IPS-20b (cell line): Measurements from ENCODE around the gene CASP3.
"Not testable (repeated sequence)": the region's sequence is repeated elsewhere in the genome, so short reads cannot be mapped to it uniquely, and the experiment has no call there.

Experiments
- H3K27ac ChIP-seq: one replicate; pipeline ENCODE4 v1.5.1; 2013; ENCODE audit warnings: low read length
- H3K27me3 ChIP-seq: 2 replicates; pipeline ENCODE4 v1.6.1; 2013; ENCODE audit warnings: mild to moderate bottlenecking, low read length, inconsistent platforms; ENCODE audit not compliant: insufficient read depth
- H3K36me3 ChIP-seq: 2 replicates; pipeline ENCODE4 v1.6.1; 2013; ENCODE audit warnings: low read depth, mild to moderate bottlenecking, inconsistent platforms, low read length, moderate library complexity; ENCODE audit not compliant: insufficient read depth
- H3K4me1 ChIP-seq: 2 replicates; pipeline ENCODE4 v1.6.1; 2013; ENCODE audit warnings: mild to moderate bottlenecking, control low read depth, inconsistent platforms, low read length, moderate library complexity; ENCODE audit not compliant: insufficient read depth
- H3K4me3 ChIP-seq: 2 replicates; pipeline ENCODE4 v1.5.1; 2013; ENCODE audit warnings: mild to moderate bottlenecking, low read length, inconsistent platforms
- H3K9ac ChIP-seq: 2 replicates; pipeline ENCODE4 v1.6.1; 2013; ENCODE audit warnings: low read depth, mild to moderate bottlenecking, inconsistent platforms, low read length, moderate library complexity
- H3K9me3 ChIP-seq: 2 replicates; pipeline ENCODE4 v1.6.1; 2013; ENCODE audit warnings: mild to moderate bottlenecking, low read depth, low read length, inconsistent platforms; ENCODE audit not compliant: insufficient read depth

The CASP3 gene

DNA sequence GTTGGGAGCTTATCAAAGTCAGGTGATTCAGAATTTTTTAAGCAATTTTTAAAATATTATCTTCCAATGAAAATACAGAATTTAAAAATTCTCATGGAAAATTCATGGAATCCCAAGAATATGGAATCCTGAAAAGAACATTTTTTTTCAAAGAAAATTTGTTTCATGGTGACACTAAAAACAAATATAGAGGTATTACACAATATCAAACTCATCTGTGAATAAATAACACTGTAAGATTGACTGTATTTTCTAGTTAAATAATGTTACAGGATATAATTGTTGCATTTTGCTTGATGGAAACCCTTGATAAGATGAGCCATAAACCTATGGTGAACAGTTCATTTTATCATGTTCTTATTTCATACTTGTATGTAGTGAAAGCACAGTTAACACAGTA is 11.7 kb upstream of the CASP3 start:
- Histone ChIP-seq H3K4me1 (0 out of 2 replicates have a peak, but pooled peaks cover 3% of the 10 kb centered on the region), H3K36me3 (no peaks in the 10 kb centered on the region), H3K27me3 (no peaks in the 10 kb centered on the region), H3K9me3 (no peaks in the 10 kb centered on the region), H3K9ac (no peak overlapping the region), H3K4me3 (no peak overlapping the region), H3K27ac (no peak overlapping the region)

GRCh38 chr4:184657820-184658219 is 8.6 kb upstream of the CASP3 start:
- H3K27ac ChIP-seq, H3K27me3 ChIP-seq, H3K4me1 ChIP-seq, H3K9me3 ChIP-seq, H3K36me3 ChIP-seq, H3K9ac ChIP-seq, H3K4me3 ChIP-seq: not testable (repeated sequence)

GRCh38 chr4:184657144-184657543 is 7.9 kb upstream of the CASP3 start:
- Histone ChIP-seq H3K9me3 (no peaks in the 10 kb centered on the region), H3K36me3 (no peaks in the 10 kb centered on the region), H3K9ac (no peak overlapping the region), H3K27ac (no peak overlapping the region), H3K27me3 (no peaks in the 10 kb centered on the region), H3K4me3 (no peak overlapping the region), H3K4me1 (peaks cover 11% of the 10 kb centered on the region)

GRCh38 chr4:184655889-184656869 is 6.9 kb upstream of the CASP3 start:
- Histone ChIP-seq H3K4me1 (peaks cover 17% of the 10 kb centered on the region), H3K9ac (no peak overlapping the region), H3K27me3 (no peaks in the 10 kb centered on the region), H3K27ac (no peak overlapping the region), H3K4me3 (no peak overlapping the region), H3K9me3 (no peaks in the 10 kb centered on the region), H3K36me3 (no peaks in the 10 kb centered on the region)

GRCh38 chr4:184653650-184654049 is 4.4 kb upstream of the CASP3 start:
- Histone ChIP-seq H3K9me3 (no peaks in the 10 kb centered on the region), H3K27me3 (no peaks in the 10 kb centered on the region), H3K27ac (no peak overlapping the region), H3K36me3 (no peaks in the 10 kb centered on the region), H3K4me1 (peaks cover 27% of the 10 kb centered on the region), H3K4me3 (no peak overlapping the region), H3K9ac (no peak overlapping the region)

GRCh38 chr4:184652681-184653080 is 3.4 kb upstream of the CASP3 start:
- H3K4me1 ChIP-seq, result peaks cover 30% of the 10 kb centered on the region
- not testable (repeated sequence) for H3K4me3 ChIP-seq, H3K27ac ChIP-seq, H3K9ac ChIP-seq, H3K9me3 ChIP-seq, H3K36me3 ChIP-seq, H3K27me3 ChIP-seq

DNA sequence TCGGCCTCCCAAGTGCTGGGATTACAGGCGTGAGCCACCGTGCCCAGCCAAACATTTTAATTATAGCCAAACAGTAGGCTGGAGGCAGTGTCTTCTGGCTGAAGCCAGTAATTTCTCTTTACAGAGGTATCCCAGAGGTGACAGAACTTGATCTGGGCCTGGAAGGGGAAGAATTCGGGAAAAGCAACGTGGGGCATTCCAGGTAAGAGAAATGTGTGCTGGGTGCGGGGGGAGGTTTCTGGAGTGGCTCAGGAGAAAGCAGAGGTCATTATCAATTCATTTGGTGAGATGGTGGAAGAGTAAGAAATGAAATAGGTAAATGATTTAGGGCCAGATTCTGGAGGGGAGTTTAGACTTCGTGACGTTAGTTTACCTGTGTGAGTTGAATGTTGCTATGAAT is 2.7 kb upstream of the CASP3 start:
- Histone ChIP-seq H3K9ac (no peak overlapping the region), H3K27me3 (no peaks in the 10 kb centered on the region), H3K27ac (no peak overlapping the region), H3K4me1 (peaks cover 38% of the 10 kb centered on the region), H3K9me3 (no peaks in the 10 kb centered on the region), H3K4me3 (no peak overlapping the region), H3K36me3 (no peaks in the 10 kb centered on the region)

- H3K9me3 ChIP-seq, result no peaks in the 10 kb centered on the region
- no peaks in the 10 kb centered on the region; the same call in 1 of the 2 replicates for H3K36me3 ChIP-seq
- H3K27me3 ChIP-seq, result no peaks in the 10 kb centered on the region
- peak overlapping the region; percentile 99 for H3K9ac ChIP-seq
- H3K4me1 ChIP-seq, result peaks cover 47% of the 10 kb centered on the region
- peak overlapping the region; percentile 98 for H3K27ac ChIP-seq
- peak overlapping the region; percentile 89 for H3K4me3 ChIP-seq
Measured at GRCh38 chr4:184649971-184650855, 966 bp upstream of the CASP3 start.

GRCh38 chr4:184648313-184649025 is 778 bp downstream of the CASP3 start:
- Histone ChIP-seq H3K27ac (peak overlapping the region; percentile 45), H3K9me3 (no peaks in the 10 kb centered on the region), H3K27me3 (no peaks in the 10 kb centered on the region), H3K4me3 (peak overlapping the region; percentile 97), H3K4me1 (peaks cover 57% of the 10 kb centered on the region), H3K36me3 (no peaks in the 10 kb centered on the region; the same call in 1 of the 2 replicates), H3K9ac (peak overlapping the region; percentile 92; the same call in 1 of the 2 replicates)

DNA sequence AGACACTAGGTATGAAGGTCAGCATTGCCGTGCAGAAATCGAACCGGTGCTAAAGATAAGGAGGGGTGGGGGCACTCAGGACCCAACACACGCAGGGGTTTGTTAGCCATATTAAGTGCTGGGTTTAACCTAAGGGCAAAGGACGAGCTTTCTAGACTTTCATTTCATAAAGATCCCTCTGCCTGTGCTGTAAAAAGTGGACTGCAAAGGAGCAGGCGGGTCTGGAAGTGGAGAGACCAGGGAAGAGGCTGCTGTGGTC is 1.3 kb downstream of the CASP3 start:
- no peaks in the 10 kb centered on the region for H3K9me3 ChIP-seq
- H3K9ac ChIP-seq, result peak overlapping the region; percentile 92; the same call in 1 of the 2 replicates
- H3K4me3 ChIP-seq, result peak overlapping the region; percentile 97
- peaks cover 53% of the 10 kb centered on the region for H3K4me1 ChIP-seq
- H3K27me3 ChIP-seq, result no peaks in the 10 kb centered on the region
- no peaks in the 10 kb centered on the region; the same call in 1 of the 2 replicates for H3K36me3 ChIP-seq
- H3K27ac ChIP-seq, result no peak overlapping the region

DNA sequence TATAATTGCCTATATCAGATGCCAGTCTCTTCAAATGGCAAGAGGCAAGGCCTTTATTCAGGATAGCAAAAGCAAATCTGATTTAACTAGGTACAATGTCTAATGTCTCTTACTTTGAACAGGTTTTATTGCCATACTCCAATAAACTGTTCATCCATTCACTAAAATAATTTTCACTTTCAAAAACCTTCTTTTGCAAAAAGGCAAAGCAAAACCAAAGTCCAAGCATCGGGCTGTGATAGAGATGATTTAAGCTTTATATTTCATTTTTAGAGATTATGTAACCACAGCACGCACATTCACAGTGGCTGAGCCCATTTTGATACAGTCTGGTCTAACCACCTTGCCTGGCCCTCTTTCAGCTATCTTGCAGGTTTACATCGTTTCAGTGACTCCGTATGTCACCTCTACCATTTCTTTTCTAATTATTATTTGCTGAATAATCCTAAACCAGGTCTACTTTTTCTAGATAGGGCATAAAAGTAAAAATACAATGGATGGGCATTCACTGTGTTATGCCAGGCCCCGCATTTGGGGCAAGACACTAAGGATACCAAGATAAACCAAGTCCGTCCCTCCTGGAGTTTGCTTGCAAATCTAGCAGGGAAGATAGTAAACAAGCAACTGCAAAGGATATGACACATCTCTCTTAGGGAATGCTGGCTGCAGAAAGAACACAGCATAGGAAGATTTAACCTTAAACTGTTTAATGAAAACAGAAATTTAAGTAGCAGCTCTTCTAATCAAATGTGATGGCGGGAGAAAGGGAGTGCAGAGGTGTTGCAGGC is 1.8 kb downstream of the CASP3 start:
- Histone ChIP-seq H3K4me3 (peak overlapping the region; percentile 97), H3K4me1 (peaks cover 55% of the 10 kb centered on the region), H3K27me3 (no peaks in the 10 kb centered on the region), H3K9ac (peak overlapping the region; percentile 92; the same call in 1 of the 2 replicates), H3K27ac (no peak overlapping the region), H3K36me3 (no peaks in the 10 kb centered on the region; the same call in 1 of the 2 replicates), H3K9me3 (no peaks in the 10 kb centered on the region)
